IMR-90 (cell line): ENCODE measurements around the gene ASB13. TPM values are rescaled to one million over a fixed set of nuclear protein-coding genes. Genes with fewer than 3 reads are reported as not detected.

Source experiments
- ATAC-seq: fragments of 200-7000 bp; cut with Tn5 transposase; 2 replicates; pipeline ENCODE4 v1.9.1; 2020; ENCODE audit warnings: low read depth, mild to moderate bottlenecking, moderate library complexity
- BruUV-seq: library from RNA; stranded (reverse); fragments of 400-500 nt; replicated peaks from 2 replicates; lab custom pipeline; 2021; lab: Mats Ljungman, UMichigan
- CTCF ChIA-PET: fragments of 300-600 bp; formaldehyde crosslinking; extraction: SDS; loops from one replicate; lab custom pipeline; 2021; ENCODE audit warnings: antibody characterized with exemption; lab: Yijun Ruan, JAX
- POLR2A ChIA-PET: fragments of 300-600 bp; sonication (Branson Sonifier 250); formaldehyde crosslinking; loops from one replicate; lab custom pipeline; 2022; ENCODE audit warnings: antibody characterized with exemption; ENCODE audit not compliant: unreplicated experiment; lab: Charles Lee
- DNase-seq: peaks from one replicate; pipeline ENCODE4 v3.0.0; 2013
- H2AFZ ChIP-seq: replicated peaks from 2 replicates; pipeline ENCODE3; 2013; ENCODE audit warnings: low read length, mild to moderate bottlenecking; ENCODE audit not compliant: poor library complexity
- H2AK5ac ChIP-seq: 2 replicates; pipeline ENCODE4 v1.6.1; 2013; ENCODE audit warnings: low read depth, low read length, inconsistent platforms
- H2AK9ac ChIP-seq: replicated peaks from 2 replicates; pipeline ENCODE3; 2013; ENCODE audit warnings: mild to moderate bottlenecking, low read depth, low read length, moderate library complexity; ENCODE audit not compliant: poor library complexity
- H2BK120ac ChIP-seq: 2 replicates; pipeline ENCODE4 v1.6.1; 2013; ENCODE audit warnings: low read depth, low read length, inconsistent platforms
- H2BK15ac ChIP-seq: 3 replicates; pipeline ENCODE4 v1.6.1; 2013; ENCODE audit warnings: low read depth, low read length, inconsistent platforms
- H2BK20ac ChIP-seq: 2 replicates; pipeline ENCODE4 v1.6.1; 2013; ENCODE audit warnings: low read depth, mild to moderate bottlenecking, inconsistent platforms, low read length, moderate library complexity
- H2BK5ac ChIP-seq: 2 replicates; pipeline ENCODE4 v1.6.1; 2013; ENCODE audit warnings: mild to moderate bottlenecking, low read depth, low read length, inconsistent platforms; ENCODE audit not compliant: poor library complexity, severe bottlenecking
- H3K14ac ChIP-seq: replicated peaks from 2 replicates; pipeline ENCODE4 v1.6.1; 2013; ENCODE audit warnings: low read depth, low read length, inconsistent platforms
- H3K18ac ChIP-seq: 2 replicates; pipeline ENCODE4 v1.6.1; 2013; ENCODE audit warnings: low read depth, low read length, control low read depth
- H3K23ac ChIP-seq: 2 replicates; pipeline ENCODE4 v1.6.1; 2013; ENCODE audit warnings: low read depth, low read length, inconsistent platforms
- H3K27ac ChIP-seq: 2 replicates; pipeline ENCODE4 v1.5.1; 2013; ENCODE audit warnings: mild to moderate bottlenecking, control low read depth, low read length; ENCODE audit not compliant: insufficient read depth
- H3K27me3 ChIP-seq: 2 replicates; pipeline ENCODE4 v1.6.1; 2013; ENCODE audit warnings: low read length; ENCODE audit not compliant: control insufficient read depth, insufficient read depth
- H3K36me3 ChIP-seq: 2 replicates; pipeline ENCODE4 v1.6.1; 2013; ENCODE audit warnings: low read length, mixed read lengths; ENCODE audit not compliant: control insufficient read depth, insufficient read depth
- H3K4ac ChIP-seq: 2 replicates; pipeline ENCODE4 v1.6.1; 2013; ENCODE audit warnings: low read depth, low read length, inconsistent platforms
- H3K4me1 ChIP-seq: 2 replicates; pipeline ENCODE4 v1.6.1; 2013; ENCODE audit warnings: low read length, mixed read lengths; ENCODE audit not compliant: control insufficient read depth, insufficient read depth
- H3K4me2 ChIP-seq: 2 replicates; pipeline ENCODE4 v1.6.1; 2013; ENCODE audit warnings: low read depth, mild to moderate bottlenecking, control low read depth, low read length, moderate library complexity
- H3K4me3 ChIP-seq: 2 replicates; pipeline ENCODE4 v1.5.1; 2013; ENCODE audit warnings: low read depth, mild to moderate bottlenecking, control low read depth, low read length, moderate library complexity; ENCODE audit not compliant: insufficient read depth
- H3K56ac ChIP-seq: 2 replicates; pipeline ENCODE4 v1.6.1; 2013; ENCODE audit warnings: low read length, inconsistent platforms; ENCODE audit not compliant: insufficient read depth; ENCODE audit errors: extremely low read depth
- H3K79me1 ChIP-seq, 2 experiments: 2 replicates each; pipeline ENCODE4 v1.6.1; 2013; ENCODE audit warnings: low read length in 2 of 2, inconsistent platforms in 1 of 2, low read depth in 1 of 2
- H3K9ac ChIP-seq: 2 replicates; pipeline ENCODE4 v1.6.1; 2013; ENCODE audit warnings: low read depth, low read length, control low read depth
- H3K9me1 ChIP-seq: 2 replicates; pipeline ENCODE4 v1.6.1; 2013; ENCODE audit warnings: low read length, inconsistent platforms; ENCODE audit not compliant: insufficient read depth
- H3K9me3 ChIP-seq: 2 replicates; pipeline ENCODE4 v1.6.1; 2013; ENCODE audit warnings: low read length; ENCODE audit not compliant: control insufficient read depth, insufficient read depth
- H4K20me1 ChIP-seq: 2 replicates; pipeline ENCODE4 v1.6.1; 2013; ENCODE audit warnings: low read length, inconsistent platforms; ENCODE audit not compliant: insufficient read depth
- H4K5ac ChIP-seq: 2 replicates; pipeline ENCODE4 v1.6.1; 2013; ENCODE audit warnings: mild to moderate bottlenecking, low read depth, low read length, control low read depth
- H4K8ac ChIP-seq, 2 experiments: 2 replicates each; pipeline ENCODE4 v1.6.1; 2013; ENCODE audit warnings: low read depth in 2 of 2, low read length in 2 of 2, control low read depth in 1 of 2, inconsistent platforms in 1 of 2
- H4K91ac ChIP-seq: 2 replicates; pipeline ENCODE4 v1.6.1; 2013; ENCODE audit warnings: low read depth, low read length, inconsistent platforms; ENCODE audit not compliant: insufficient read depth
- BHLHE40 ChIP-seq: fragments of 150-350 bp; IDR thresholded peaks from 2 replicates; pipeline ENCODE4 v1.6.1; 2016; ENCODE audit warnings: mild to moderate bottlenecking, low read depth, low read length
- CEBPB ChIP-seq: IDR thresholded peaks from 2 replicates; pipeline ENCODE4 v1.6.1; 2012; ENCODE audit warnings: low read depth, low read length, improper control_type of control experiment
- ELK1 ChIP-seq: fragments of 150-350 bp; IDR thresholded peaks from 2 replicates; pipeline ENCODE4 v1.6.1; 2016; ENCODE audit warnings: low read depth, mild to moderate bottlenecking, low read length, moderate library complexity, borderline replicate concordance
- MAFK ChIP-seq: IDR thresholded peaks from 2 replicates; pipeline ENCODE4 v1.6.1; 2012; ENCODE audit warnings: low read depth, low read length, improper control_type of control experiment
- RAD21 ChIP-seq: IDR thresholded peaks from 2 replicates; pipeline ENCODE4 v1.6.1; 2012; ENCODE audit warnings: low read length, improper control_type of control experiment
- RFX5 ChIP-seq: IDR thresholded peaks from 2 replicates; pipeline ENCODE4 v1.8.0; 2012; ENCODE audit warnings: low read depth, mild to moderate bottlenecking, low read length, moderate library complexity
- WGBS, 2 experiments: methylation state at CpG; one replicate each; pipeline versions ENCODE4 v1.1.5 to v1.1.7; 2013; ENCODE audit warnings: missing lambda C conversion rate in 2 of 2; ENCODE audit not compliant: insufficient read length in 1 of 2; ENCODE audit errors: extremely low coverage in 2 of 2; 5-methylcytosine and 5-hydroxymethylcytosine counted together
- dilution Hi-C: fragments of 300-500 bp; cut with HindIII; formaldehyde crosslinking; loops from one replicate; pipeline ENCODE4 v1.14.3; 2018; ENCODE audit warnings: low sequenced_read_pairs; ENCODE audit not compliant: unreplicated experiment
- in situ Hi-C: fragments of 300-500 bp; cut with MboI; formaldehyde crosslinking; loops from 3 replicates; pipeline ENCODE4 v1.14.3; 2019; ENCODE audit warnings: low sequenced_read_pairs, inconsistent platforms, mixed read lengths
- intact Hi-C: fragments of 100-400 bp; cut with micrococcal nuclease; formaldehyde crosslinking; loops from 2 replicates; pipeline ENCODE4 v1.10.0; 2022
- polyA plus RNA-seq, 3 experiments: library from polyadenylated mRNA; depleted of rRNA; stranded (reverse); fragments of >200 nt; gene quantifications; 2 replicates each; pipeline ENCODE4 v1.2.3, GENCODE V29; 2012; ENCODE audit warnings: low replicate concordance in 1 of 3
- total RNA-seq: library from RNA; depleted of rRNA; stranded (reverse); fragments of >200 nt; gene quantifications from 2 replicates; pipeline ENCODE4 v1.2.3, GENCODE V29; 2012

ASB13 gene
- total and polyA plus RNA-seq, 2 of the 4 experiments (the other 2 are of a cell fraction) = 4.6 to 6.3 TPM

GRCh38 chr10:5631936-5632335, 34.5 kb downstream of the ASB13 start:
- in situ Hi-C loops = no loop called here
- H2BK15ac ChIP-seq = no peak overlapping the region
- no TSS peak for BruUV-seq
- H3K14ac ChIP-seq = no peak overlapping the region
- intact Hi-C loops = no loop called here
- H4K5ac ChIP-seq = no peak overlapping the region
- no peak overlapping the region for H4K8ac ChIP-seq
- no peak overlapping the region for H2AFZ ChIP-seq
- H2BK120ac ChIP-seq = no peak overlapping the region
- no peak overlapping the region for H3K56ac ChIP-seq
- H4K91ac ChIP-seq = no peak overlapping the region
- H2BK5ac ChIP-seq = no peak overlapping the region
- no peaks in the 10 kb centered on the region; the same call in 1 of the 2 replicates for H3K9me3 ChIP-seq
- 93% methylated on average over 2 of the region's 10 CpGs; no CpG with 5 or more reads in 1 of the 2 experiments for WGBS, 2 experiments
- H2AK9ac ChIP-seq = no peak overlapping the region
- H3K4ac ChIP-seq = no peak overlapping the region
- no peaks in the 10 kb centered on the region; the same call in 1 of the 2 replicates for H3K9me1 ChIP-seq
- TF ChIP-seq BHLHE40 (no peak), CEBPB (no peak), RAD21 (no peak), RFX5 (no peak), MAFK (no peak), ELK1 (no peak)
- ChIA-PET CTCF (no interaction called here), POLR2A (no interaction called here)
- no peak overlapping the region for H2BK20ac ChIP-seq
- H4K20me1 ChIP-seq = no peaks in the 10 kb centered on the region
- no peaks in the 10 kb centered on the region; the same call in 1 of the 2 replicates for H3K27me3 ChIP-seq
- H3K4me3 ChIP-seq = no peak overlapping the region
- no peak overlapping the region for H3K27ac ChIP-seq
- H3K4me2 ChIP-seq = no peak overlapping the region
- no peak for ATAC-seq
- no peak for DNase-seq
- H3K9ac ChIP-seq = no peak overlapping the region
- dilution Hi-C loops = no loop called here
- H2AK5ac ChIP-seq = no peak overlapping the region
- no peak overlapping the region for H3K18ac ChIP-seq
- H3K23ac ChIP-seq = no peak overlapping the region
- H3K79me1 ChIP-seq = no peaks in the 10 kb centered on the region
- no peaks in the 10 kb centered on the region for H3K36me3 ChIP-seq
- H3K4me1 ChIP-seq = peaks cover 5% of the 10 kb centered on the region; the same call in 1 of the 2 replicates
